IMR-90 (cell line): ENCODE results near the gene PRKCE. TPM values are rescaled to one million over a fixed set of nuclear protein-coding genes. Genes with fewer than 3 reads are reported as not detected.

Source experiments
- ATAC-seq: fragments of 200-7000 bp; cut with Tn5 transposase; 2 replicates; pipeline ENCODE4 v1.9.1; 2020; ENCODE audit warnings: low read depth, mild to moderate bottlenecking, moderate library complexity
- BruUV-seq: library from RNA; stranded (reverse); fragments of 400-500 nt; replicated peaks from 2 replicates; lab custom pipeline; 2021; lab: Mats Ljungman, UMichigan
- CTCF ChIA-PET: fragments of 300-600 bp; formaldehyde crosslinking; extraction: SDS; loops from one replicate; lab custom pipeline; 2021; ENCODE audit warnings: antibody characterized with exemption; lab: Yijun Ruan, JAX
- POLR2A ChIA-PET: fragments of 300-600 bp; sonication (Branson Sonifier 250); formaldehyde crosslinking; loops from one replicate; lab custom pipeline; 2022; ENCODE audit warnings: antibody characterized with exemption; ENCODE audit not compliant: unreplicated experiment; lab: Charles Lee
- DNase-seq: peaks from one replicate; pipeline ENCODE4 v3.0.0; 2013
- H2AFZ ChIP-seq: replicated peaks from 2 replicates; pipeline ENCODE3; 2013; ENCODE audit warnings: low read length, mild to moderate bottlenecking; ENCODE audit not compliant: poor library complexity
- H2AK5ac ChIP-seq: 2 replicates; pipeline ENCODE4 v1.6.1; 2013; ENCODE audit warnings: low read depth, low read length, inconsistent platforms
- H2AK9ac ChIP-seq: replicated peaks from 2 replicates; pipeline ENCODE3; 2013; ENCODE audit warnings: mild to moderate bottlenecking, low read depth, low read length, moderate library complexity; ENCODE audit not compliant: poor library complexity
- H2BK120ac ChIP-seq: 2 replicates; pipeline ENCODE4 v1.6.1; 2013; ENCODE audit warnings: low read depth, low read length, inconsistent platforms
- H2BK15ac ChIP-seq: 3 replicates; pipeline ENCODE4 v1.6.1; 2013; ENCODE audit warnings: low read depth, low read length, inconsistent platforms
- H2BK20ac ChIP-seq: 2 replicates; pipeline ENCODE4 v1.6.1; 2013; ENCODE audit warnings: low read depth, mild to moderate bottlenecking, inconsistent platforms, low read length, moderate library complexity
- H2BK5ac ChIP-seq: 2 replicates; pipeline ENCODE4 v1.6.1; 2013; ENCODE audit warnings: mild to moderate bottlenecking, low read depth, low read length, inconsistent platforms; ENCODE audit not compliant: poor library complexity, severe bottlenecking
- H3K14ac ChIP-seq: replicated peaks from 2 replicates; pipeline ENCODE4 v1.6.1; 2013; ENCODE audit warnings: low read depth, low read length, inconsistent platforms
- H3K18ac ChIP-seq: 2 replicates; pipeline ENCODE4 v1.6.1; 2013; ENCODE audit warnings: low read depth, low read length, control low read depth
- H3K23ac ChIP-seq: 2 replicates; pipeline ENCODE4 v1.6.1; 2013; ENCODE audit warnings: low read depth, low read length, inconsistent platforms
- H3K27ac ChIP-seq: 2 replicates; pipeline ENCODE4 v1.5.1; 2013; ENCODE audit warnings: mild to moderate bottlenecking, control low read depth, low read length; ENCODE audit not compliant: insufficient read depth
- H3K27me3 ChIP-seq: 2 replicates; pipeline ENCODE4 v1.6.1; 2013; ENCODE audit warnings: low read length; ENCODE audit not compliant: control insufficient read depth, insufficient read depth
- H3K36me3 ChIP-seq: 2 replicates; pipeline ENCODE4 v1.6.1; 2013; ENCODE audit warnings: low read length, mixed read lengths; ENCODE audit not compliant: control insufficient read depth, insufficient read depth
- H3K4ac ChIP-seq: 2 replicates; pipeline ENCODE4 v1.6.1; 2013; ENCODE audit warnings: low read depth, low read length, inconsistent platforms
- H3K4me1 ChIP-seq: 2 replicates; pipeline ENCODE4 v1.6.1; 2013; ENCODE audit warnings: low read length, mixed read lengths; ENCODE audit not compliant: control insufficient read depth, insufficient read depth
- H3K4me2 ChIP-seq: 2 replicates; pipeline ENCODE4 v1.6.1; 2013; ENCODE audit warnings: low read depth, mild to moderate bottlenecking, control low read depth, low read length, moderate library complexity
- H3K4me3 ChIP-seq: 2 replicates; pipeline ENCODE4 v1.5.1; 2013; ENCODE audit warnings: low read depth, mild to moderate bottlenecking, control low read depth, low read length, moderate library complexity; ENCODE audit not compliant: insufficient read depth
- H3K56ac ChIP-seq: 2 replicates; pipeline ENCODE4 v1.6.1; 2013; ENCODE audit warnings: low read length, inconsistent platforms; ENCODE audit not compliant: insufficient read depth; ENCODE audit errors: extremely low read depth
- H3K79me1 ChIP-seq, 2 experiments: 2 replicates each; pipeline ENCODE4 v1.6.1; 2013; ENCODE audit warnings: low read length in 2 of 2, inconsistent platforms in 1 of 2, low read depth in 1 of 2
- H3K9ac ChIP-seq: 2 replicates; pipeline ENCODE4 v1.6.1; 2013; ENCODE audit warnings: low read depth, low read length, control low read depth
- H3K9me1 ChIP-seq: 2 replicates; pipeline ENCODE4 v1.6.1; 2013; ENCODE audit warnings: low read length, inconsistent platforms; ENCODE audit not compliant: insufficient read depth
- H3K9me3 ChIP-seq: 2 replicates; pipeline ENCODE4 v1.6.1; 2013; ENCODE audit warnings: low read length; ENCODE audit not compliant: control insufficient read depth, insufficient read depth
- H4K20me1 ChIP-seq: 2 replicates; pipeline ENCODE4 v1.6.1; 2013; ENCODE audit warnings: low read length, inconsistent platforms; ENCODE audit not compliant: insufficient read depth
- H4K5ac ChIP-seq: 2 replicates; pipeline ENCODE4 v1.6.1; 2013; ENCODE audit warnings: mild to moderate bottlenecking, low read depth, low read length, control low read depth
- H4K8ac ChIP-seq, 2 experiments: 2 replicates each; pipeline ENCODE4 v1.6.1; 2013; ENCODE audit warnings: low read depth in 2 of 2, low read length in 2 of 2, control low read depth in 1 of 2, inconsistent platforms in 1 of 2
- H4K91ac ChIP-seq: 2 replicates; pipeline ENCODE4 v1.6.1; 2013; ENCODE audit warnings: low read depth, low read length, inconsistent platforms; ENCODE audit not compliant: insufficient read depth
- BHLHE40 ChIP-seq: fragments of 150-350 bp; IDR thresholded peaks from 2 replicates; pipeline ENCODE4 v1.6.1; 2016; ENCODE audit warnings: mild to moderate bottlenecking, low read depth, low read length
- CHD1 ChIP-seq: IDR thresholded peaks from 2 replicates; pipeline ENCODE4 v1.6.1; 2012; ENCODE audit warnings: low read depth, low read length, improper control_type of control experiment
- MXI1 ChIP-seq: IDR thresholded peaks from 2 replicates; pipeline ENCODE4 v1.6.1; 2012; ENCODE audit warnings: low read depth, mild to moderate bottlenecking, low read length, moderate library complexity, borderline replicate concordance
- NFE2L2 ChIP-seq: fragments of 150-350 bp; IDR thresholded peaks from 2 replicates; pipeline ENCODE4 v1.6.1; 2016; ENCODE audit warnings: low read depth, mild to moderate bottlenecking, low read length
- RFX5 ChIP-seq: IDR thresholded peaks from 2 replicates; pipeline ENCODE4 v1.8.0; 2012; ENCODE audit warnings: low read depth, mild to moderate bottlenecking, low read length, moderate library complexity
- WGBS, 2 experiments: methylation state at CpG; one replicate each; pipeline versions ENCODE4 v1.1.5 to v1.1.7; 2013; ENCODE audit warnings: missing lambda C conversion rate in 2 of 2; ENCODE audit not compliant: insufficient read length in 1 of 2; ENCODE audit errors: extremely low coverage in 2 of 2; 5-methylcytosine and 5-hydroxymethylcytosine counted together
- dilution Hi-C: fragments of 300-500 bp; cut with HindIII; formaldehyde crosslinking; loops from one replicate; pipeline ENCODE4 v1.14.3; 2018; ENCODE audit warnings: low sequenced_read_pairs; ENCODE audit not compliant: unreplicated experiment
- in situ Hi-C: fragments of 300-500 bp; cut with MboI; formaldehyde crosslinking; loops from 3 replicates; pipeline ENCODE4 v1.14.3; 2019; ENCODE audit warnings: low sequenced_read_pairs, inconsistent platforms, mixed read lengths
- intact Hi-C: fragments of 100-400 bp; cut with micrococcal nuclease; formaldehyde crosslinking; loops from 2 replicates; pipeline ENCODE4 v1.10.0; 2022
- polyA plus RNA-seq, 3 experiments: library from polyadenylated mRNA; depleted of rRNA; stranded (reverse); fragments of >200 nt; gene quantifications; 2 replicates each; pipeline ENCODE4 v1.2.3, GENCODE V29; 2012; ENCODE audit warnings: low replicate concordance in 1 of 3
- total RNA-seq: library from RNA; depleted of rRNA; stranded (reverse); fragments of >200 nt; gene quantifications from 2 replicates; pipeline ENCODE4 v1.2.3, GENCODE V29; 2012
- TF ChIP-seq, protein P1 (sequence below): fragments of 150-350 bp; IDR thresholded peaks from 2 replicates; pipeline ENCODE4 v1.6.1; 2017; ENCODE audit warnings: mild to moderate bottlenecking, antibody characterized with exemption, low read length, low read depth

Gene PRKCE
- total and polyA plus RNA-seq, 2 of the 4 experiments (the other 2 are of a cell fraction): 8.1 to 32.4 TPM

DNA sequence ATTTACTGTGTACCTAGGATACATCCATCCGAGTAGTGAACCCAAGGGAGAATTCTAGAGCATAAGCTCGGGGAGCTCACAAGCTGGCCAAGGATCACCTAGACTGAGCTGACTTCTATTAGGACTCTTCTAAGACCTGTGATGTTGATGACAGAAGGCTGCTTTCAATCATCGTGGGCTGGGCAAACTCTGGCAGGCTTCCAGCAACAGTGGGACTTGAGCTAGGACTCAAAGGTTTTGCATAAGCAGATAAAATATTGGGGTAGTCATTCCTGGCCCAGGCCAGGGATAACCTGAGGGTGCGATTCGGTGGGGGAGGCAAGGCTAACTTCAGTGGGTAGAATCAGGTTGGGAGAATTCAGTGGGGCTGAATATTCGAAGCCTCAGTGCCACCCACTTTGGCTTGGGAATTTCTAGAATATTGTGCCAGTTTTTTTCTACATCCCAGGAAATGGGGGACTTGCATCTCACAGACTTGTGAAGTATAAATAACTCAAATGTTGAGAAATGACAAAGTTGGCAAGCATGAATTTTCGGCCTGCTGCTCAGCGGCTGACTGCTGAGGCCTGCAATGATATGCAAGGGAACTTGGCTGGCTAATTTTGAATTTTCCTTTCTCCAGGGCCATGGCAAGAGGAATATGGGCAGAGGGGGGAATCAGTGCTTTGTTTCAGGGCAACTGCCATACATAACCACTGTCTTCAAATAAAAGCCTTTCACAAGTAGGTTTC lies 274.3 kb downstream of the PRKCE start:
- Histone ChIP-seq H4K91ac (no peak overlapping the region), H3K4me1 (no peaks in the 10 kb centered on the region), H3K18ac (no peak overlapping the region), H3K14ac (no peak overlapping the region), H2BK15ac (no peak overlapping the region), H3K79me1 (0 out of 4 replicates have a peak, but pooled peaks cover 0 to 5% of the 10 kb centered on the region in 2 experiments), H3K9me1 (peaks cover 9% of the 10 kb centered on the region), H2AK5ac (no peak overlapping the region), H4K8ac (no peak overlapping the region), H2AFZ (no peak overlapping the region), H3K4me3 (no peak overlapping the region), H3K9me3 (no peaks in the 10 kb centered on the region), H3K56ac (no peak overlapping the region), H3K9ac (no peak overlapping the region), H2BK20ac (no peak overlapping the region), H4K20me1 (peaks cover 3% of the 10 kb centered on the region; the same call in 1 of the 2 replicates), H2BK120ac (no peak overlapping the region), H3K36me3 (no peaks in the 10 kb centered on the region), H3K27me3 (no peaks in the 10 kb centered on the region), H4K5ac (no peak overlapping the region), H3K23ac (no peak overlapping the region), H2BK5ac (no peak overlapping the region), H3K4me2 (no peak overlapping the region), H3K4ac (no peak overlapping the region), H2AK9ac (no peak overlapping the region), H3K27ac (no peak overlapping the region)
- TF ChIP-seq CHD1 (no peak), NFE2L2 (no peak), BHLHE40 (no peak), RFX5 (no peak), MXI1 (no peak)
- TF ChIP-seq, protein P1, sequence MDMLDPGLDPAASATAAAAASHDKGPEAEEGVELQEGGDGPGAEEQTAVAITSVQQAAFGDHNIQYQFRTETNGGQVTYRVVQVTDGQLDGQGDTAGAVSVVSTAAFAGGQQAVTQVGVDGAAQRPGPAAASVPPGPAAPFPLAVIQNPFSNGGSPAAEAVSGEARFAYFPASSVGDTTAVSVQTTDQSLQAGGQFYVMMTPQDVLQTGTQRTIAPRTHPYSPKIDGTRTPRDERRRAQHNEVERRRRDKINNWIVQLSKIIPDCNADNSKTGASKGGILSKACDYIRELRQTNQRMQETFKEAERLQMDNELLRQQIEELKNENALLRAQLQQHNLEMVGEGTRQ: no peak
- ChIA-PET CTCF (interaction anchor here (0.7 kb wide), 1 partner anchor 23 kb away, joined by 3 read pairs; no protein-coding TSS in a partner anchor), POLR2A (no interaction called here)
- dilution Hi-C loops (loop anchor here (25.0 kb wide), 1 partner anchor 288 kb away; no protein-coding TSS in a partner anchor), in situ Hi-C loops (no loop called here), intact Hi-C loops (no loop called here)
- DNase-seq (no peak), ATAC-seq (no peak)
- 73% methylated on average over 2 of the region's 8 CpGs; no CpG with 5 or more reads in 1 of the 2 experiments for WGBS, 2 experiments
- no TSS peak for BruUV-seq
